DMS 273 (cell line): ENCODE results near the gene PSD4.

Experiments
- DNase-seq: peaks from one replicate; lab custom pipeline; 2025; ENCODE audit not compliant: unreplicated experiment; lab: John Stamatoyannopoulos, UW

PSD4 gene

GRCh38 chr2:113141451-113141850 is 32.3 kb upstream of the PSD4 start:
- DNase-seq: no peak

GRCh38 chr2:113142290-113142689 is 31.5 kb upstream of the PSD4 start:
- DNase-seq: no peak

GRCh38 chr2:113144259-113144658 is 29.5 kb upstream of the PSD4 start:
- no peak for DNase-seq

- no peak for DNase-seq
Measured at GRCh38 chr2:113148606-113149552, 24.9 kb upstream of the PSD4 start.

- DNase-seq: peak; percentile 5
Measured at GRCh38 chr2:113149553-113150257, 24.1 kb upstream of the PSD4 start.

- DNase-seq: no peak
Measured at GRCh38 chr2:113150258-113150601, 23.5 kb upstream of the PSD4 start.

GRCh38 chr2:113155331-113155730 is 18.4 kb upstream of the PSD4 start:
- DNase-seq: no peak

- DNase-seq: peak; percentile 18
Measured at GRCh38 chr2:113156278-113157117, 17.3 kb upstream of the PSD4 start.

- DNase-seq: peak; percentile 73
Measured at GRCh38 chr2:113157118-113157896, 16.5 kb upstream of the PSD4 start.

- DNase-seq: no peak
Measured at GRCh38 chr2:113157897-113158753, 15.6 kb upstream of the PSD4 start.

- DNase-seq: peak; percentile 13
Measured at GRCh38 chr2:113158884-113159553, 14.8 kb upstream of the PSD4 start.

GRCh38 chr2:113160248-113160647 is 13.5 kb upstream of the PSD4 start:
- DNase-seq: no peak

GRCh38 chr2:113160962-113161361 is 12.8 kb upstream of the PSD4 start:
- peak; percentile 72 for DNase-seq

GRCh38 chr2:113162173-113162572 is 11.6 kb upstream of the PSD4 start:
- DNase-seq: no peak

GRCh38 chr2:113162869-113163268 is 10.9 kb upstream of the PSD4 start:
- DNase-seq: no peak

- peak; percentile 25 for DNase-seq
Measured at GRCh38 chr2:113164215-113164929, 9.4 kb upstream of the PSD4 start.

- DNase-seq: no peak
Measured at GRCh38 chr2:113164930-113165585, 8.7 kb upstream of the PSD4 start.

GRCh38 chr2:113166187-113166645 is 7.6 kb upstream of the PSD4 start:
- no peak for DNase-seq
